GM19395 (cell line): Measurements from ENCODE around the gene RTF1.
"Not testable (repeated sequence)": the region's sequence is repeated elsewhere in the genome, so short reads cannot be mapped to it uniquely, and the experiment has no call there.

Experiments used
- ATAC-seq: cut with Tn5 transposase; IDR thresholded peaks from one replicate; pipeline ENCODE4 v1.9.1; 2021; ENCODE audit warnings: mild to moderate bottlenecking, moderate library complexity; ENCODE audit not compliant: unreplicated experiment

Gene RTF1

GRCh38 chr15:41416742-41417417, at the start of gene RTF1:
RTF1 (plus strand) TSS chr15:41417095; CDS start chr15:41417116, 21 bp downstream.
- peak; percentile 81 for ATAC-seq

GRCh38 chr15:41367418-41367817, 49.5 kb upstream of the RTF1 start:
- no peak for ATAC-seq

- ATAC-seq, result no peak
Observed at GRCh38 chr15:41377978-41378377, 38.9 kb upstream of the RTF1 start.

- ATAC-seq, result not testable (repeated sequence)
Observed at GRCh38 chr15:41383974-41384749, 32.7 kb upstream of the RTF1 start.

GRCh38 chr15:41387646-41388045, 29.2 kb upstream of the RTF1 start:
- ATAC-seq, result no peak

- no peak for ATAC-seq
Observed at GRCh38 chr15:41392659-41393058, 24.2 kb upstream of the RTF1 start.

- ATAC-seq, result no peak
Observed at GRCh38 chr15:41394924-41395323, 22.0 kb upstream of the RTF1 start.

- ATAC-seq, result no peak
Observed at GRCh38 chr15:41396111-41396510, 20.8 kb upstream of the RTF1 start.

GRCh38 chr15:41401904-41402267, 15.0 kb upstream of the RTF1 start:
- no peak for ATAC-seq

GRCh38 chr15:41407341-41407740, 9.6 kb upstream of the RTF1 start:
- ATAC-seq, result no peak

GRCh38 chr15:41408234-41408641, 8.7 kb upstream of the RTF1 start:
- ATAC-seq, result no peak

GRCh38 chr15:41411031-41411430, 5.9 kb upstream of the RTF1 start:
- ATAC-seq, result no peak

GRCh38 chr15:41411441-41411840, 5.5 kb upstream of the RTF1 start:
- no peak for ATAC-seq

GRCh38 chr15:41416128-41416741, 660 bp upstream of the RTF1 start:
- peak; percentile 10 for ATAC-seq

- peak; percentile 48 for ATAC-seq
Observed at GRCh38 chr15:41417418-41418195, 712 bp downstream of the RTF1 start.

- ATAC-seq, result peak; percentile 89
Observed at GRCh38 chr15:41423979-41424659, 7.2 kb downstream of the RTF1 start.

- ATAC-seq, result no peak
Observed at GRCh38 chr15:41424809-41425208, 7.9 kb downstream of the RTF1 start.

GRCh38 chr15:41425907-41426306, 9.0 kb downstream of the RTF1 start:
- ATAC-seq, result not testable (repeated sequence)

- peak; percentile 80 for ATAC-seq
Observed at GRCh38 chr15:41429003-41429890, 12.4 kb downstream of the RTF1 start.
